IPS DF 6.9 (cell line): ENCODE data around the gene FCHO2.

Experiments used
- DNase-seq: peaks from one replicate; pipeline ENCODE4 v3.0.0-alpha.2; 2013; ENCODE audit warnings: low read depth, low spot score
- H3K27ac ChIP-seq: one replicate; pipeline ENCODE4 v1.5.1; 2013; ENCODE audit warnings: low read length, control low read depth
- H3K27me3 ChIP-seq: 2 replicates; pipeline ENCODE4 v1.6.1; 2013; ENCODE audit warnings: mild to moderate bottlenecking, low read length; ENCODE audit not compliant: control insufficient read depth, insufficient read depth
- H3K36me3 ChIP-seq: 2 replicates; pipeline ENCODE4 v1.6.1; 2013; ENCODE audit warnings: low read length; ENCODE audit not compliant: control insufficient read depth, insufficient read depth
- H3K4me1 ChIP-seq: 2 replicates; pipeline ENCODE4 v1.6.1; 2013; ENCODE audit warnings: low read length; ENCODE audit not compliant: control insufficient read depth, insufficient read depth
- H3K4me3 ChIP-seq: 2 replicates; pipeline ENCODE4 v1.5.1; 2013; ENCODE audit warnings: mild to moderate bottlenecking, low read length
- H3K9me3 ChIP-seq: 2 replicates; pipeline ENCODE4 v1.6.1; 2013; ENCODE audit warnings: low read length, inconsistent platforms; ENCODE audit not compliant: control insufficient read depth, insufficient read depth
- WGBS: extraction: QIAGEN DNeasy Blood & Tissue Kit; methylation state at CpG from one replicate; pipeline ENCODE4 v1.1.7; 2013; ENCODE audit warnings: mixed read lengths, missing lambda C conversion rate; ENCODE audit not compliant: insufficient read length, insufficient coverage; 5-methylcytosine and 5-hydroxymethylcytosine counted together

The FCHO2 gene

GRCh38 chr5:73130811-73131210 is 175.0 kb downstream of the FCHO2 start:
- no peaks in the 10 kb centered on the region for H3K27me3 ChIP-seq
- H3K4me3 ChIP-seq, result no peak overlapping the region
- no peaks in the 10 kb centered on the region; the same call in 1 of the 2 replicates for H3K4me1 ChIP-seq
- no peak for DNase-seq
- no peaks in the 10 kb centered on the region; the same call in 1 of the 2 replicates for H3K9me3 ChIP-seq
- no CpG with 5 or more reads among the region's 1 CpG for WGBS
- H3K27ac ChIP-seq, result no peak overlapping the region
- no peaks in the 10 kb centered on the region for H3K36me3 ChIP-seq

GRCh38 chr5:73131711-73132425 is 176.0 kb downstream of the FCHO2 start:
- H3K27ac ChIP-seq, result no peak overlapping the region
- H3K4me3 ChIP-seq, result no peak overlapping the region
- peaks cover 2% of the 10 kb centered on the region for H3K4me1 ChIP-seq
- no peaks in the 10 kb centered on the region for H3K27me3 ChIP-seq
- whole genome bisulfite sequencing, result no CpG with 5 or more reads among the region's 3 CpGs
- no peaks in the 10 kb centered on the region; the same call in 1 of the 2 replicates for H3K9me3 ChIP-seq
- H3K36me3 ChIP-seq, result no peaks in the 10 kb centered on the region
- DNase-seq, result no peak

GRCh38 chr5:73132759-73133158 is 176.9 kb downstream of the FCHO2 start:
- Histone ChIP-seq H3K4me1 (peaks cover 2% of the 10 kb centered on the region), H3K27me3 (no peaks in the 10 kb centered on the region), H3K27ac (no peak overlapping the region), H3K36me3 (no peaks in the 10 kb centered on the region), H3K9me3 (no peaks in the 10 kb centered on the region; the same call in 1 of the 2 replicates), H3K4me3 (no peak overlapping the region)
- no CpG with 5 or more reads among the region's 2 CpGs for WGBS
- DNase-seq, result no peak

GRCh38 chr5:73135021-73135420 is 179.2 kb downstream of the FCHO2 start:
- H3K4me3 ChIP-seq, result no peak overlapping the region
- H3K9me3 ChIP-seq, result no peaks in the 10 kb centered on the region
- no peaks in the 10 kb centered on the region for H3K27me3 ChIP-seq
- no peaks in the 10 kb centered on the region for H3K36me3 ChIP-seq
- no peak overlapping the region for H3K27ac ChIP-seq
- no CpG with 5 or more reads among the region's 3 CpGs for WGBS
- H3K4me1 ChIP-seq, result peaks cover 2% of the 10 kb centered on the region
- no peak for DNase-seq

- Histone ChIP-seq H3K9me3 (no peaks in the 10 kb centered on the region), H3K4me3 (no peak overlapping the region), H3K27ac (no peak overlapping the region), H3K36me3 (no peaks in the 10 kb centered on the region), H3K27me3 (no peaks in the 10 kb centered on the region), H3K4me1 (peaks cover 2% of the 10 kb centered on the region)
- WGBS, result no CpG with 5 or more reads among the region's 6 CpGs
- no peak for DNase-seq
Observed at GRCh38 chr5:73135429-73136054, 179.7 kb downstream of the FCHO2 start.

- Histone ChIP-seq H3K27ac (no peak overlapping the region), H3K9me3 (no peaks in the 10 kb centered on the region), H3K36me3 (no peaks in the 10 kb centered on the region), H3K4me3 (no peak overlapping the region), H3K4me1 (peaks cover 2% of the 10 kb centered on the region), H3K27me3 (no peaks in the 10 kb centered on the region)
- no peak for DNase-seq
- WGBS, result no CpG with 5 or more reads among the region's 15 CpGs
Observed at GRCh38 chr5:73136055-73136562, 180.3 kb downstream of the FCHO2 start.

GRCh38 chr5:73137563-73138530 is 182.0 kb downstream of the FCHO2 start:
- WGBS, result no CpG with 5 or more reads among the region's 10 CpGs
- Histone ChIP-seq H3K27ac (no peak overlapping the region), H3K4me3 (no peak overlapping the region), H3K4me1 (peaks cover 2% of the 10 kb centered on the region), H3K27me3 (no peaks in the 10 kb centered on the region), H3K36me3 (no peaks in the 10 kb centered on the region), H3K9me3 (no peaks in the 10 kb centered on the region)
- no peak for DNase-seq

- no peak for DNase-seq
- no peak overlapping the region for H3K4me3 ChIP-seq
- WGBS, result no CpG with 5 or more reads among the region's 3 CpGs
- H3K36me3 ChIP-seq, result no peaks in the 10 kb centered on the region
- peaks cover 2% of the 10 kb centered on the region for H3K4me1 ChIP-seq
- H3K27ac ChIP-seq, result no peak overlapping the region
- no peaks in the 10 kb centered on the region for H3K27me3 ChIP-seq
- H3K9me3 ChIP-seq, result no peaks in the 10 kb centered on the region
Observed at GRCh38 chr5:73139485-73139884, 183.6 kb downstream of the FCHO2 start.
